ENCODE data around the gene PROM1.

DNA sequence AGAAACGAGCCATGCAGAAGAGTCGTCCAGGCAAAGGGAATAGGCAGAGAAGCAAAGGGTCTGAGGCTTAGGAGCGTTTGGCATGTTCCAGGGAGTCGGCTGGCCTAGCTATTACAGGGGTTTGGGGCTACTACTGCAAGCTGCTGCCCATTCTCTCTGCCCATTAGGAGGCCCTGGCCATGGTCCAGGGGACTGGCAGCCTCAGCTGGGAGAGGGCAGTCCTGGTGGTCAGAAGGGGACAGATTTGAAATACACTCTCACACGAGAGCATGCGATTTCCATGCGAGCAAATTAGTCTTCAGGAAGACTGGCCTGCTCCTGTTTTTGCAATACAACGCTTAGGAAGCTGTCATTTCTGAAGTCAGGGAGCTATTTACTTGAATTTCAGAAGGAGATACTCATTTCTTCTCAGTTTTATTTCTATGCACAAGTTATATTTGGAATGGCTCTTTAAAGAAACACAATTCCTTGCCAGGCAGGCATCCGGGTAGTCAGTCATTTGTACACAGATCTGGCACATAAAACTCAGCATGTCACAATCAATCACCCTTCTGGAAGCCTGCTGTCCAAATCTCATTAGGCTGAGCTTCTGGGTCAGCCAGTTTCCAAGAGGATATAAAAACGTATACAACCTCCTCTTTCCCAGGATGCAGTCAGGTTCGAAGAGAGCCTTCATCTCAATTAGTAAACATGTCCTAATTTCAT lies 27.0 kb downstream of the PROM1 start:
- TF ChIP-seq, protein P1, sequence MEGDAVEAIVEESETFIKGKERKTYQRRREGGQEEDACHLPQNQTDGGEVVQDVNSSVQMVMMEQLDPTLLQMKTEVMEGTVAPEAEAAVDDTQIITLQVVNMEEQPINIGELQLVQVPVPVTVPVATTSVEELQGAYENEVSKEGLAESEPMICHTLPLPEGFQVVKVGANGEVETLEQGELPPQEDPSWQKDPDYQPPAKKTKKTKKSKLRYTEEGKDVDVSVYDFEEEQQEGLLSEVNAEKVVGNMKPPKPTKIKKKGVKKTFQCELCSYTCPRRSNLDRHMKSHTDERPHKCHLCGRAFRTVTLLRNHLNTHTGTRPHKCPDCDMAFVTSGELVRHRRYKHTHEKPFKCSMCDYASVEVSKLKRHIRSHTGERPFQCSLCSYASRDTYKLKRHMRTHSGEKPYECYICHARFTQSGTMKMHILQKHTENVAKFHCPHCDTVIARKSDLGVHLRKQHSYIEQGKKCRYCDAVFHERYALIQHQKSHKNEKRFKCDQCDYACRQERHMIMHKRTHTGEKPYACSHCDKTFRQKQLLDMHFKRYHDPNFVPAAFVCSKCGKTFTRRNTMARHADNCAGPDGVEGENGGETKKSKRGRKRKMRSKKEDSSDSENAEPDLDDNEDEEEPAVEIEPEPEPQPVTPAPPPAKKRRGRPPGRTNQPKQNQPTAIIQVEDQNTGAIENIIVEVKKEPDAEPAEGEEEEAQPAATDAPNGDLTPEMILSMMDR (IDR thresholded peaks at IDR 0.05), result no peak
- TF ChIP-seq EP300 (IDR thresholded peaks at IDR 0.05) (no peak), POLR2A (IDR thresholded peaks at IDR 0.05) (no peak)
